Measurements from ENCODE around the gene XPO6. TPM values are rescaled to one million over a fixed set of nuclear protein-coding genes. Genes with fewer than 3 reads are reported as not detected.

XPO6 gene
- total RNA-seq, 1 donor from 2014 or later: 155 TPM

- no peak for DNase-seq (ENCODE audit: low spot score)
- Mint-ChIP-seq H3K27ac (ENCODE audit: unreplicated experiment) (peak overlapping the region; percentile 7), H3K27me3 (ENCODE audit: unreplicated experiment) (peaks cover 11% of the 10 kb centered on the region), H3K4me1 (ENCODE audit: unreplicated experiment) (peaks cover 19% of the 10 kb centered on the region), H3K36me3 (ENCODE audit: low read depth, unreplicated experiment) (peaks cover 6% of the 10 kb centered on the region), H3K9me3 (ENCODE audit: unreplicated experiment) (no peaks in the 10 kb centered on the region), H3K4me3 (ENCODE audit: unreplicated experiment) (no peak overlapping the region)
- TF ChIP-seq CTCF (IDR thresholded peaks at IDR 0.05; ENCODE audit: unreplicated experiment): no peak
Measured at GRCh38 chr16:28208824-28209223, 2.9 kb downstream of the XPO6 start.

GRCh38 chr16:28208131-28208530 is 3.6 kb downstream of the XPO6 start:
- Mint-ChIP-seq H3K4me1 (ENCODE audit: unreplicated experiment) (peaks cover 15% of the 10 kb centered on the region), H3K36me3 (ENCODE audit: low read depth, unreplicated experiment) (peaks cover 6% of the 10 kb centered on the region), H3K4me3 (ENCODE audit: unreplicated experiment) (no peak overlapping the region), H3K9me3 (ENCODE audit: unreplicated experiment) (no peaks in the 10 kb centered on the region), H3K27ac (ENCODE audit: unreplicated experiment) (no peak overlapping the region), H3K27me3 (ENCODE audit: unreplicated experiment) (peaks cover 7% of the 10 kb centered on the region)
- TF ChIP-seq CTCF (IDR thresholded peaks at IDR 0.05; ENCODE audit: unreplicated experiment): no peak
- DNase-seq (ENCODE audit: low spot score): no peak

- H3K9me3 Mint-ChIP-seq (ENCODE audit: unreplicated experiment): no peaks in the 10 kb centered on the region
- peaks cover 3% of the 10 kb centered on the region for H3K27me3 Mint-ChIP-seq (ENCODE audit: unreplicated experiment)
- H3K36me3 Mint-ChIP-seq (ENCODE audit: low read depth, unreplicated experiment): peaks cover 10% of the 10 kb centered on the region
- no peak for TF ChIP-seq CTCF (IDR thresholded peaks at IDR 0.05; ENCODE audit: unreplicated experiment)
- no peak for DNase-seq (ENCODE audit: low spot score)
- no peak overlapping the region for H3K4me3 Mint-ChIP-seq (ENCODE audit: unreplicated experiment)
- peaks cover 14% of the 10 kb centered on the region for H3K4me1 Mint-ChIP-seq (ENCODE audit: unreplicated experiment)
- H3K27ac Mint-ChIP-seq (ENCODE audit: unreplicated experiment): no peak overlapping the region
Measured at GRCh38 chr16:28207399-28207798, 4.4 kb downstream of the XPO6 start.

- no peaks in the 10 kb centered on the region for H3K27me3 Mint-ChIP-seq (ENCODE audit: unreplicated experiment)
- H3K4me3 Mint-ChIP-seq (ENCODE audit: unreplicated experiment): no peak overlapping the region
- H3K36me3 Mint-ChIP-seq (ENCODE audit: low read depth, unreplicated experiment): peaks cover 19% of the 10 kb centered on the region
- H3K4me1 Mint-ChIP-seq (ENCODE audit: unreplicated experiment): peaks cover 14% of the 10 kb centered on the region
- no peak overlapping the region for H3K27ac Mint-ChIP-seq (ENCODE audit: unreplicated experiment)
- no peaks in the 10 kb centered on the region for H3K9me3 Mint-ChIP-seq (ENCODE audit: unreplicated experiment)
- DNase-seq (ENCODE audit: low spot score): no peak
- TF ChIP-seq CTCF (IDR thresholded peaks at IDR 0.05; ENCODE audit: unreplicated experiment): no peak
Measured at GRCh38 chr16:28205974-28206373, 5.8 kb downstream of the XPO6 start.

GRCh38 chr16:28205117-28205899 is 6.5 kb downstream of the XPO6 start:
- Mint-ChIP-seq H3K36me3 (ENCODE audit: low read depth, unreplicated experiment) (peaks cover 18% of the 10 kb centered on the region), H3K4me3 (ENCODE audit: unreplicated experiment) (no peak overlapping the region), H3K27ac (ENCODE audit: unreplicated experiment) (no peak overlapping the region), H3K4me1 (ENCODE audit: unreplicated experiment) (peaks cover 8% of the 10 kb centered on the region), H3K27me3 (ENCODE audit: unreplicated experiment) (no peaks in the 10 kb centered on the region), H3K9me3 (ENCODE audit: unreplicated experiment) (no peaks in the 10 kb centered on the region)
- TF ChIP-seq CTCF (IDR thresholded peaks at IDR 0.05; ENCODE audit: unreplicated experiment): no peak
- no peak for DNase-seq (ENCODE audit: low spot score)
